Skeletal muscle satellite cell (primary cell): Measurements from ENCODE around the gene SLC2A2.

ENCODE experiments used
- H3K27me3 ChIP-seq: 2 replicates; pipeline ENCODE4 v1.7.0; 2013; ENCODE audit warnings: low read length; ENCODE audit not compliant: control insufficient read depth, insufficient read depth
- H3K36me3 ChIP-seq: 2 replicates; pipeline ENCODE4 v1.7.0; 2013; ENCODE audit warnings: mild to moderate bottlenecking, control low read depth, low read length; ENCODE audit not compliant: insufficient read depth
- H3K4me1 ChIP-seq: 2 replicates; pipeline ENCODE4 v1.7.0; 2013; ENCODE audit warnings: low read length; ENCODE audit not compliant: control insufficient read depth, insufficient read depth
- H3K4me2 ChIP-seq: 2 replicates; pipeline ENCODE4 v1.7.0; 2013; ENCODE audit warnings: mild to moderate bottlenecking, low read length
- H3K4me3 ChIP-seq: 2 replicates; pipeline ENCODE4 v1.7.0; 2013; ENCODE audit warnings: low read length
- H3K9ac ChIP-seq: 2 replicates; pipeline ENCODE4 v1.7.0; 2013; ENCODE audit warnings: mild to moderate bottlenecking, low read depth, low read length, moderate library complexity
- H3K9me3 ChIP-seq: replicated peaks from 2 replicates; pipeline ENCODE4 v1.7.0; 2013; ENCODE audit warnings: mild to moderate bottlenecking, control low read depth, low read length

SLC2A2 gene

DNA sequence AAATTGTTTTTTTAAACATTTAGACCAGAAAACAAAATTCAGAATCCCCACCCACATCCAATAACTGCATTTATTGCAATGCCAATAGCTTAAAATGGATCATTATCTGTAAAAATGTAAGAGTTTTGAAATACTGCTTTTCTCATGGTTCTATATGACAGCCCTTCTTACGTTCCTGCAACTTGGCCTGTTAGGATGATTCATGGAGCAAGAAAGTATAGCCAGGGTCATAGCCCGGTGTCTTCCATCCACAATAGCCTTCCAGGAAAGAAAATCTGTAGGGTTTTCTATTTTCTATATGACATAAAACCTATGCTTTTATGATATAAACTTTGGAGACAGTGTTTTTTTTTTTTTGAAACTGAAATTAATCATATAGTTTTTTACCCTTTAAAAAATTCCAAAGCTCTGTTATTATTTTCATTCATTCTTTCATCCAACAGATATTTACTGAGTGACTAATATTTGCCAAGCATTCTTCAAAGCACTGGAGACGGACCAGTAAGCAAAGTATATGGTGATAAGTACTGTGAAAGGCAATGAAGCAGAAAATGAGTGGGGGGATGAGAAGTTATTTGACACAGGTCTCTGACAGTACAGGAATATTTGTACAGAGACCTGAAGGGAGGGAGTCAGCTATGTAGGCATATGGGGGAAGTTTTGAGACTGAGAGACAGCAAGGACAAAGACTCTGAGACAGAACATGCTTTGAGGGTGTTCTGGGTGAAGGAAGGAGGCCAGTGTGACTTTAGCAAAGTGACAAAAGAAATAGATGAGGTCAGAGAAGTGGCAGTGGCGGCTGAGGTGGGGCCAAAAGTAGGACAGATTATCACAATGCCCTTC is 29.0 kb upstream of the SLC2A2 start:
- no peak overlapping the region for H3K9ac ChIP-seq
- H3K4me3 ChIP-seq, result peak overlapping the region; percentile 14
- H3K36me3 ChIP-seq, result no peaks in the 10 kb centered on the region
- no peaks in the 10 kb centered on the region for H3K9me3 ChIP-seq
- peaks cover 21% of the 10 kb centered on the region for H3K4me1 ChIP-seq
- no peaks in the 10 kb centered on the region for H3K27me3 ChIP-seq
- H3K4me2 ChIP-seq, result peak overlapping the region; percentile 41

DNA sequence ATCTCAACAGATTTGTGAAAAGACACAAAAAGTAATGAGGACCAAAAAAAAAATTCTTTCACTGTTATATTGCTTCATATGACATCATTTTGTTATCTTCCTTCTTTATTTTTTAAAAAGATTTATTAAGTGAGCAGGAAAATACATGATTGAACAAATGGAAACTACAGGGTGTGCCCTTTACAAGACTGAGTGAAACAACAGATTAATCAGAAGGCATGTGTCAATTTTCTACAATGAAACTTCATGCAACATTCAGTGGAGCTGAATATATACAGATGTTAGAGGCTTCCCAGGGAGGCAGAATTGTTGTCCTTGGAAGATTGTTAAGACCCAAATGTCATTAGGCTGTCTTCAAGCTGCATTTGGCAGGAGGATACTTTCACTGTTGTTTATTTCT is 28.4 kb upstream of the SLC2A2 start:
- no peak overlapping the region for H3K9ac ChIP-seq
- peaks cover 21% of the 10 kb centered on the region for H3K4me1 ChIP-seq
- H3K4me3 ChIP-seq, result no peak overlapping the region
- no peaks in the 10 kb centered on the region for H3K9me3 ChIP-seq
- H3K36me3 ChIP-seq, result no peaks in the 10 kb centered on the region
- H3K4me2 ChIP-seq, result peak overlapping the region; percentile 41
- no peaks in the 10 kb centered on the region for H3K27me3 ChIP-seq

DNA sequence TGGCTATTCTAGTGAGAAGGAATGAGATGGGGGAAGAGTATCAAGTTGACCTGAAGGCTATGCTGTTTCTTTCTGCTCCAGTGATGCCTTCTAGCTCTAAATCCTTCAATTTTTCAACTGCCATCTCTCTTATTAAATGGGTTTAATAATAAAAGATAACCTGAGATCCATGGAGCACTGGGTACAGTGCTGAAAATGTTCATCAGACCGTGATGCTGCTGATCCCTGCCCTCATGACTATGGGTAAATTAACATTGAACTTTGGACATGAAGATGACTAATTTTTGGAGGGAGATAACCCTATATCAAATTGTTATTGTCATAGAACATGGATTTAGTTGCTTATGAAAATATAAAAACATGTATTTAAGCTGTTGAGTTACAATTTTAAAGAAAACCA is 27.7 kb upstream of the SLC2A2 start:
- Histone ChIP-seq H3K9me3 (no peaks in the 10 kb centered on the region), H3K4me1 (peaks cover 21% of the 10 kb centered on the region), H3K36me3 (no peaks in the 10 kb centered on the region), H3K4me3 (no peak overlapping the region), H3K27me3 (no peaks in the 10 kb centered on the region), H3K4me2 (no peak overlapping the region), H3K9ac (no peak overlapping the region)

DNA sequence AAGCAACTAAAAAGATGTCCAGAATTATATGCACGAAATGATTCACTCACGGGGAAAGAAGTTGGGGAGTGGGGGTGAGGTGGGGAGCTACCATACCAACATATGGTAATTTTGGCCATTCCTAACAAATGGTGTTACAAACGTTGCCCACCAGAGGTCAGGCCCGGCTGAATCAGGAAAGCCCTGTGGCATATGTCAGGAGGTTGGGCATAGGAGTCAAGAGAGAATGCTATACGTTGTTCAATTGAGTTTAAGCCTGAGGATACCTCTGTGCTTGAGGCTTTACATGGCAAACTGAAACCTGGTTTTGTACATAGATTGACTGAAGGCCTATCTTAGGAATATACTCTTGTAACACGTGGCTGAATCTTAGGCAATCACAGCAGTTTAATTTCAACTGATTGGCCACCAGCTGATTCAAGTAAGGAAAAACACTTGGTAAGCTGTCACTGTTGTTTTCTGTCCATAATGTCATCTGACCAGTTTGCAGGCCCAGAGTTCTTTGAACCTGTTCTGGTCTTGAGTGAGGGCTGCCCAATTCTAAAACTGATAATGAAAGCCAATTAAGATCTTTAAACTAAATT is 23.4 kb upstream of the SLC2A2 start:
- H3K4me2 ChIP-seq, result no peak overlapping the region
- H3K9ac ChIP-seq, result no peak overlapping the region
- H3K9me3 ChIP-seq, result no peaks in the 10 kb centered on the region
- no peak overlapping the region for H3K4me3 ChIP-seq
- no peaks in the 10 kb centered on the region for H3K27me3 ChIP-seq
- H3K36me3 ChIP-seq, result no peaks in the 10 kb centered on the region
- peaks cover 8% of the 10 kb centered on the region for H3K4me1 ChIP-seq

DNA sequence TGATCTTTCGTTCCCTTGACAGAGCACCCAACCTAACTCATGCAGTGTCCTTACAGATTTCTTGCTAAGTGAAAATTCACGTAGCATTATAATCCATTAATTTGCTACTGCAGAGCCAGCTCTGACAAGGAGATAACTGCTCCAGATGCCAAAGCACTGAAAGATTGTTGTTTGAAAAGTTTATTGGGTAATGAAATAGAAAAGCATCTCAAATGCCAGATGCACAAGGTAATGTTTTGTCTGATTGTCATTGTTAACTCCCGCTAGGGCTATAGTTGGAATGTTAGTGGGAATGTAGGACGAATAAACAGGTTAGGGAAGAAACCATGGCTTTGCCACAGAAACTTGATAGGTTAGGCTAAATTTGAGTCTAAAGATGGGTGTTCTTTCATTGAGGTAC is 20.2 kb upstream of the SLC2A2 start:
- H3K36me3 ChIP-seq, result no peaks in the 10 kb centered on the region
- H3K4me2 ChIP-seq, result no peak overlapping the region
- no peaks in the 10 kb centered on the region for H3K27me3 ChIP-seq
- peaks cover 7% of the 10 kb centered on the region for H3K4me1 ChIP-seq
- no peaks in the 10 kb centered on the region for H3K9me3 ChIP-seq
- H3K9ac ChIP-seq, result no peak overlapping the region
- H3K4me3 ChIP-seq, result no peak overlapping the region

DNA sequence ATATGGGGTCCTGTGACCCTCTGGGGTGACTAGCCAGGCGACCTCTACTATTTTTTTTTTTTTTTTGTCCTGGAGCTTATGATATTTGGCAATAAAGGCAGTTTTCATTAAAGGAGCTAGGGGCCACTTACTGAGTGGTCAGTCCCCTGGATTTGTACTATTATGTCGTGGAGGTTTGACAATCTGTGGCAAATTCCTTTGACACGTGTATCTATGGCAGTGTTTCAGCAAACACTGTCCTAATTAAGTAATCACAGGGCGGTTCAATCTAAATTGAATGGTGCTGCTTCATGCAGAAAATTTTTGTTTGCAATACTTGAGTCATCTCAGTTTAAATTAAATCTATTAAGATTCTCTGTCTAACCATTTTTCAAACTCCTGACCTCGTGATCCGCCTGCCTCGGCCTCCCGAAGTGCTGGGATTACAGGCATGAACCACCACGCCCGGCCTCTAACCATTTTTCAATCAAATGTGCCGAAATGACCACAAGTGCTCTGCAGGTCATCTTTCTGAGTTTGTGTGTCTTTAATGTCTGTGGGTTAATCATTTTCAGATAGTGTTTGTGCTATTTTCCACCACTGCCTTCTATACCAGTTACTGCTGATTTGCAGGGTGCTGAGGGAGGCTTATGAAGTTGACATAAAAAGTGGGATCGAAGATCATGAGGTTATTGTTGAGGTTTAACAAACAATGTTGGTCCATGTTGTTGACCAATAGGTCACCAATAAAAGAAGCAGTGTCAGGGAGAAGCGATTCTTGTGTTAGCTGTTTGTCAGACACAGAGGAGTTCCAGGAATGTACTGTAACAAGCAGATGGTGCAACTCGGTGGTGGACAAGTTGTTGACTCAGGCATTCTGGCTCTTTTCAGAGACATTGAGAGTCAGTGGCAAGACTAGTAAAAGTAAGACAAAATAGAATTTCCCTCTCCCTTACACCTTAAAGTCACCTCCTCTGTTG is 18.6 kb upstream of the SLC2A2 start:
- H3K4me2 ChIP-seq, result no peak overlapping the region
- H3K27me3 ChIP-seq, result no peaks in the 10 kb centered on the region
- no peak overlapping the region for H3K4me3 ChIP-seq
- H3K9ac ChIP-seq, result no peak overlapping the region
- no peaks in the 10 kb centered on the region for H3K36me3 ChIP-seq
- H3K4me1 ChIP-seq, result peaks cover 7% of the 10 kb centered on the region
- no peaks in the 10 kb centered on the region for H3K9me3 ChIP-seq

DNA sequence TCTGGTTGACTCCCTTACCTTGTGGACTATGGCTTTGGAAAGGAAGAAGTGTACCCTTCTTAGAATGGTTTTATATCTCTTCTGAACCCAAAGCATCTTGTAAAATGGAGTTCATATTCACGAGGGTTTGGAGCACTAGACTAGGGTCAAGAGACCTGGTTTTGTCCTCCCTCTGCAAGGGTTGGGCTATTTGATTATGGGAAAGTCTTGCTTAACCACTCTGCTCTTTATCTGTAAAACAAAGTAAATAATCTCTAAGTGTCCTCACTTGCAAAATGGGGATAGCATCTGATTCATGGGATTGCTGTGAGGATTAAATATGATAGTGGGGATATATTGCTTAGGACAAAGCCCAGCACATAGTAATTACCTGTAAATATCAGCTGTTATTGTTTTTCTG is 17.9 kb upstream of the SLC2A2 start:
- H3K4me3 ChIP-seq, result no peak overlapping the region
- no peaks in the 10 kb centered on the region for H3K27me3 ChIP-seq
- no peaks in the 10 kb centered on the region for H3K9me3 ChIP-seq
- no peak overlapping the region for H3K4me2 ChIP-seq
- no peaks in the 10 kb centered on the region for H3K36me3 ChIP-seq
- no peak overlapping the region for H3K9ac ChIP-seq
- H3K4me1 ChIP-seq, result peaks cover 7% of the 10 kb centered on the region

DNA sequence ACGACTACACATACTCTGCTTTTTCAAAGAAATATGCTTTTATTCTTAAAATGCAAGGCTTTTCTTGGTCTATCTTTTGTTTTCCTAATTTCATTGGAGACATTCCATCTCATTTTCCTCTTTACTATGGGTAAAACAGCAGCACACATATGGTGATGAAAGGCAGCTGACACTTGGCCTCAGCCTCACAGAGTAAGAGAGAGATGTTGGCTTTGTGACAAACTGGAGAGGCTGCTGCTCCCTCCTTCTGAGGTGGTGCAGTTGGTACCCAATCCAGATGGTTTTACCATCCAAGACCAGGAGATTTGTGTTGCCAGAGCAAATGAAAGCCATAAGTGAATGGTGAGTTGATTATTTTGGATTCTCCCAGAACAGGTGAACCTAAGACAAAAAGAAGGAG is 13.2 kb upstream of the SLC2A2 start:
- no peak overlapping the region for H3K4me3 ChIP-seq
- H3K9ac ChIP-seq, result no peak overlapping the region
- no peaks in the 10 kb centered on the region for H3K27me3 ChIP-seq
- no peaks in the 10 kb centered on the region for H3K4me1 ChIP-seq
- no peaks in the 10 kb centered on the region for H3K36me3 ChIP-seq
- no peak overlapping the region for H3K4me2 ChIP-seq
- H3K9me3 ChIP-seq, result no peaks in the 10 kb centered on the region

DNA sequence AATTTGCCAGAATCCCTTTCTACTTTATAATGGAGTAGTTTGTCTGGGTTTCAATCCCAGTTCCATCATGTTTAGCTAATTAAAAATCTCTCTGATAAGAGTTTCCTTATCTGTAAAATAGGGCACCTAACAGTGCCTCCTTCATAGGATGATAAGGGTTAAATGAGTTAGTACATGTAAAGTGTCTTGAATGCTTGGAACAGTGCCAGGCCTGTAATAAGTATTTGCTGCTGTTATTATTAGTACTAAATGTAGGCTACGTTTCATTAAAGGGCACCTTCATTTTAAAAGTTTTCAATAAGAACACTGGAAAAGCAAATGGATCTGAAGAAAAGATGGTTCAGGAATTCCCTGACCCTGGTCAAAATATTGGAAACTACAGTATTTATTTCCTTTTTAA is 11.8 kb upstream of the SLC2A2 start:
- Histone ChIP-seq H3K9ac (no peak overlapping the region), H3K36me3 (no peaks in the 10 kb centered on the region), H3K4me1 (no peaks in the 10 kb centered on the region), H3K9me3 (no peaks in the 10 kb centered on the region), H3K4me3 (no peak overlapping the region), H3K27me3 (no peaks in the 10 kb centered on the region), H3K4me2 (no peak overlapping the region)

DNA sequence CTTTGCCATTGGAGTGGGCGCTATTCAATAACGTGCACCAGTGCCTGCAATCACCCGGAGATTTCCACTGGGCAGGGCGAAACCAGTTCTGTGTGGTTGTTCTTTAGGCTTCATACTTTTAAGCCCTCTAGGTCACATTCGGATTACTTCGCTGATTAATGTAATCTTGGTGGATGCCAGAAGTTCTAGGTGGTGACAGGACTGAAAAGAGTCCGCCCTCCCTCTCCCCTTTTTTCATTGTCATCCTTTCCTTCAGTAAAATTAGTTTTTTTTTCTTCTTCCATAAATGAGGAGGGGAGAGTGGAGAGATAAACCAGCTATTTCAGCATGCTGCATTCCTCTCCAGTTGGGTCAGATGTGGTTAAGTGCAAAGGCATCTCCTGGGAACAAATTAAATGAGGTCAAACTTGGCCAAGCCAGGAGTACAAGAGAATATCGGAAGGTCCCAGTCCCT is 2.3 kb upstream of the SLC2A2 start:
- Histone ChIP-seq H3K27me3 (no peaks in the 10 kb centered on the region), H3K4me2 (peak overlapping the region; percentile 85), H3K4me1 (peaks cover 20% of the 10 kb centered on the region), H3K36me3 (no peaks in the 10 kb centered on the region), H3K9me3 (no peaks in the 10 kb centered on the region), H3K4me3 (peak overlapping the region; percentile 62), H3K9ac (peak overlapping the region; percentile 70)

DNA sequence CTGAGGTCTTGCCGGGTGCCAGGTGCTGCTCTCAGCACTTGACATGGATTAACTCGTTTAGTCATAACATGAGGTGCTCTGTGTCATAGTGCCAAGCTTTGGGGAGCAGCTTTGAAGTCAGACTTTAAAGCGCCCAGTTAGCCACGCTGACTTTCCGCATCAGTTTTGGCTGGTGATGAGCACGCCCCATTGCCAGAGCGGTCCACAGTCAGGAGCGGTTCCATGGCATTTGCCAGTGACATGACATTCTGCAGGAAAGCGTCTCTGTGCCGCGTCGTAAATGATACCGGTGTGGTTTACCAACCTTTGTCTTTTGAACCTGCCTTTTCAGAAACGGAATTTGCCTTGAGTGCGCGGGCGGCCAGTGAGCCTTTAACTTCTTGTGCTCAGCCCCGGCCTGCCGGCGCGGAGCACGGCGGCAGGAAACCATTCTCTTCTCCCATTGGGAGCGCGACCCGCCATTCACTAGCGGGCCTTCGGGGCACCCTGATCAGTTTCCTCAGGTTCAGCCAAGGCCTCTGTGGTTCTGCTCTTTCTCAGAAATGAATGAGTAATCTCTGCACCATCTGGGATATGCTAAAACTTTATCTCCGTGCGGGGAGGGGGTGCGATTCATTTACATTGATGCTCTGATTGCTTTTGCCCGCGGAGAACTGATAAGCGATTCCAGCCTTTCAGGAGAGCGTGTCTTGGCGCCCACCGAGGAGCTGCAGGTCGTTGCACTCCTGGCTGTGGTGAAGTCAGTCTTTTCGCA is 1.7 kb upstream of the SLC2A2 start:
- Histone ChIP-seq H3K27me3 (no peaks in the 10 kb centered on the region), H3K4me1 (peaks cover 20% of the 10 kb centered on the region), H3K4me3 (peak overlapping the region; percentile 62), H3K9me3 (no peaks in the 10 kb centered on the region), H3K4me2 (peak overlapping the region; percentile 85), H3K36me3 (no peaks in the 10 kb centered on the region), H3K9ac (peak overlapping the region; percentile 70)
